ENCODE results near the gene TUBD1. TPM values are rescaled to one million over a fixed set of nuclear protein-coding genes. Genes with fewer than 3 reads are reported as not detected.
"Not testable (repeated sequence)": the region's sequence is repeated elsewhere in the genome, so short reads cannot be mapped to it uniquely, and the experiment has no call there.

The TUBD1 gene
- total and polyA plus RNA-seq, 7 experiments from 2014 or later, result 8.2 to 42.1 (median 25.5) TPM

DNA sequence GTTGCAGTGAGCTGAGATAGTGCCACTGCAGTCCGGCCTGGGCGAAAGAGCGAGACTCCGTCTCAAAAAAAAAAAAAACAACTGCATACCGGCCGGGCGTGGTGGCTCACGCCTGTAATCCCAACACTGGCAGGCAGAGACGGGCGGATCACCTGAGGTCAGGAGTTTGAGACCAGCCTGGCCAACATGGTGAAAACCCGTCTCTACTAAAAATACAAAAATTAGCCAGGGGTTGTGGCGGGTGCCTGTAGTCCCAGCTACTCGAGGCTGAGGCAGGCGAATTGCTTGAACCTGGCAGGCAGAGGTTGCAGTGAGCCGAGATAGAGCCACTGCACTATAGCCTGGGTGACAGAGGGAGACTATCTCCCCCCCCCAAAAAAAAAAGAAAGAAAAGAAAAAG, 42.4 kb downstream of the TUBD1 start:
- H3K27me3 Mint-ChIP-seq; H3K36me3 ChIP-seq (ENCODE audit: control insufficient read depth in 2 of 3, insufficient read depth in 3 of 3, low read length in 3 of 3); H3K27ac ChIP-seq (ENCODE audit: low read depth, low read length); DNase-seq; intact Hi-C loops (cut with micrococcal nuclease); H3K27me3 ChIP-seq (ENCODE audit: control insufficient read depth in 2 of 2, insufficient read depth in 2 of 2, low read length in 2 of 2); H3K9me3 Mint-ChIP-seq; ATAC-seq; H3K4me3 Mint-ChIP-seq; H3K9me3 ChIP-seq (ENCODE audit: control insufficient read depth in 2 of 3, low read length in 3 of 3); H3K36me3 Mint-ChIP-seq; H3K4me3 ChIP-seq (ENCODE audit: low read length): not testable (repeated sequence)
- Mint-ChIP-seq H3K4me1 (peaks cover 39 to 60% (median 53%) of the 10 kb centered on the region in 7 donors), H3K27ac (peak overlapping the region in 3 of 9 donors; percentile 37 to 46 (median 41))
- CTCF ChIA-PET, result interaction anchor here (0.6 to 1.1 kb wide), 2 partner anchors 12 to 121 kb away, joined by 3 read pairs; no protein-coding TSS in a partner anchor
- POLR2A ChIA-PET, result interaction anchor here (0.7 kb wide), 1 partner anchor 148 kb away, joined by 3 read pairs; no protein-coding TSS in a partner anchor
- H3K4me1 ChIP-seq (ENCODE audit: control insufficient read depth in 2 of 2, insufficient read depth in 2 of 2, low read length in 2 of 2), result peaks cover 8 to 37% of the 10 kb centered on the region in 2 donors

DNA sequence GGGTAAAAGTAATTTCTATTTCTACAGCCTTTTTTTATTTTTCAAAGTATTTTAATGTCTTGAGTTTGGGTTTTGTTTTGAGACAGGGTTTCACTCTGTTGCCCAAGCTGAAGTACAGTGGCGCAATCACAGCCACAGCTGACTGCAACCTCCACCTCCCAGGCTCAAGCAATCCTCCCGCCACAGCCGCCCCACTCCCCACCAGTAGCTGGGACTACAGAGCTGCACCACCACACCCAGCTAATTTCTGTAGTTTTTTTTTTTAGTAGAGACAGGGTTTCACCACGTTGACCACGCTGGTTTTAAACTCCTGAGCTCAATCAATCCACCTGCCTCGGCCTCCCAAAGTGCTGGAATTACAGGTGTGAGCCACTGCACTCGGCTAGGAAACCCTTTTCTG, 44.0 kb downstream of the TUBD1 start:
- peak overlapping the region; percentile 47 to 91 (median 75) for H3K27ac Mint-ChIP-seq
- ChIA-PET CTCF (no interaction called here), POLR2A (interaction anchor here (0.6 to 1.6 kb wide), 5 partner anchors 9 to 1290 kb away, joined by 3 to 13 read pairs (median 4); no protein-coding TSS in a partner anchor)
- H3K4me3 Mint-ChIP-seq, result peak overlapping the region; percentile 32 to 68 (median 55)
- peak in 1 of 9 donors; percentile 66 for DNase-seq
- intact Hi-C loops (cut with micrococcal nuclease), result loop anchor here in 1 of 2 donors (5.0 kb wide), 1 partner anchor 141 kb away; the partner anchor contains the start of genes PTRH2 and VMP1
- H3K9me3 Mint-ChIP-seq, result no peaks in the 10 kb centered on the region
- Histone ChIP-seq H3K27me3 (ENCODE audit: control insufficient read depth in 2 of 2, insufficient read depth in 2 of 2, low read length in 2 of 2) (no peaks in the 10 kb centered on the region), H3K4me1 (ENCODE audit: control insufficient read depth in 2 of 2, insufficient read depth in 2 of 2, low read length in 2 of 2) (peaks cover 10 to 37% of the 10 kb centered on the region in 2 donors), H3K36me3 (ENCODE audit: control insufficient read depth in 2 of 3, insufficient read depth in 3 of 3, low read length in 3 of 3) (no peaks in the 10 kb centered on the region), H3K4me3 (ENCODE audit: low read length) (no peak overlapping the region), H3K9me3 (ENCODE audit: control insufficient read depth in 2 of 3, low read length in 3 of 3) (no peaks in the 10 kb centered on the region), H3K27ac (ENCODE audit: low read depth, low read length) (no peak overlapping the region)
- ATAC-seq, result peak; percentile 40
- peaks cover 40 to 67% (median 55%) of the 10 kb centered on the region in 7 donors for H3K4me1 Mint-ChIP-seq
- peaks cover 0 to 4% (median 0%) of the 10 kb centered on the region in 5 donors for H3K36me3 Mint-ChIP-seq
- H3K27me3 Mint-ChIP-seq, result no peaks in the 10 kb centered on the region

DNA sequence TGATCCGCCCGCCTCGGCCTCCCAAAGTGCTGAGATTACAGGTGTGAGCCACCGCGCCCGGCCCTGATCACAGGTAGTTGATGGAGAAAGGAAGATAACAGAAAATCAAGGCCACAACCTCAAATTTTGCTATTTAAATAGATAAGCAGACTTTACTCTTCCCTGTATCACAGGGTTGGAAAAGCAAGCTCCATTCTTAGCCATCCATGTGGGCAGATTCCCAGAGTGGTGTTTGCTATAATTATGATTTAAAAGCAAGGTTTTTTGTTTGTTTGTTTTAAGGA, 44.4 kb downstream of the TUBD1 start:
- intact Hi-C loops (cut with micrococcal nuclease), result loop anchor here in 1 of 2 donors (5.0 kb wide), 1 partner anchor 141 kb away; the partner anchor contains the start of genes PTRH2 and VMP1
- POLR2A ChIA-PET, result interaction anchor here (0.6 to 1.6 kb wide), 5 partner anchors 9 to 50 kb away, joined by 3 to 13 read pairs (median 4); no protein-coding TSS in a partner anchor
- H3K4me1 ChIP-seq (ENCODE audit: control insufficient read depth in 2 of 2, insufficient read depth in 2 of 2, low read length in 2 of 2), result peaks cover 14 to 33% of the 10 kb centered on the region in 2 donors

DNA sequence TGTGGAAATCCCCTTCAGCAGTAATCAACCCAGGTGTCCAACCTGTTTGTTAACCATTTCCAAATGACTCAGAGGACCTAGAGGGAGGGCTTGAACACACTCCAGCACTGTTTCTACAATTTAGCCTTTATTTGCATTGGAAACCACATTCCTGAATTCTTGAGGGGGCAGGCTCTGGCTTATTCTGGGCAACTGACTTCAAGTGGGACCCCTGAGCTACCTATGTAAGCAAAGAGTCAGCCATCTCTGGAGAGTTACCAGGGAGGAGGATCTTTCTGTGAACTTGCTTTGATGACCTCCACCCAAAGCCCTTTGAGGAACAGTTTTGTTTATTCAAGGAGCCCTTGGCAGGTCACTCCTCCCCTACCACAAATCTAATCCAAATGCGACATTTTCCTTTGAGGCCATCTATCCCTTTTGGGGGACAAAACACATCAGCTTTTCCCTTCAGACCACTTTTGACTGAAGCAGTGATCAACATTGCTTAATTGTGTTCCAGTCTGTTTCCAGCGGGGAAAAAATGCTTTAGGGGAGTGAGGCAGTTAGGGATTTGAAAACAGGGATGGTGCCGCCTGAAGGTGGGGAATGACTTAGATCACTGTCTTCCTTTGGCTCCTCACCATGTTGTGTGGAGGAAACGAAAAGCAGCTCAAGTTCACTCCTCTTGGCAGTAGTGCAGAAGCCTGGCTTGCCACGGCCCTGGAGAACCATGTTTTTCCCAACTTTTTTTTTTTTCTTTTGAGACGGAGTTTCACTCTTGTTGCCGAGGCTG, 46.2 kb downstream of the TUBD1 start:
- Histone ChIP-seq H3K9me3 (ENCODE audit: control insufficient read depth in 2 of 3, low read length in 3 of 3) (no peaks in the 10 kb centered on the region), H3K36me3 (ENCODE audit: control insufficient read depth in 2 of 3, insufficient read depth in 3 of 3, low read length in 3 of 3) (no peaks in the 10 kb centered on the region), H3K4me3 (ENCODE audit: low read length) (no peak overlapping the region), H3K27me3 (ENCODE audit: control insufficient read depth in 2 of 2, insufficient read depth in 2 of 2, low read length in 2 of 2) (no peaks in the 10 kb centered on the region), H3K4me1 (ENCODE audit: control insufficient read depth in 2 of 2, insufficient read depth in 2 of 2, low read length in 2 of 2) (peaks cover 16 to 19% of the 10 kb centered on the region in 2 donors), H3K27ac (ENCODE audit: low read depth, low read length) (peak overlapping the region; percentile 60)
- Mint-ChIP-seq H3K27ac (peak overlapping the region in 8 of 9 donors; percentile 7 to 91 (median 65)), H3K4me3 (peak overlapping the region in 6 of 10 donors; percentile 4 to 76 (median 25)), H3K36me3 (peaks cover 0 to 16% (median 9%) of the 10 kb centered on the region in 5 donors), H3K4me1 (peaks cover 23 to 65% (median 49%) of the 10 kb centered on the region in 7 donors), H3K27me3 (peaks cover 0 to 3% (median 0%) of the 10 kb centered on the region in 5 donors), H3K9me3 (no peaks in the 10 kb centered on the region)
- DNase-seq, result peak in 1 of 9 donors; percentile 34
- ChIA-PET POLR2A (interaction anchor here (0.6 to 1.1 kb wide), 2 partner anchors 9 to 15 kb away, joined by 3 to 4 read pairs; no protein-coding TSS in a partner anchor), CTCF (interaction anchor here (1.3 kb wide), 1 partner anchor 93 kb away, joined by 4 read pairs; no protein-coding TSS in a partner anchor)
- peak; percentile 58 for ATAC-seq
- intact Hi-C loops (cut with micrococcal nuclease), result loop anchor here in 1 of 2 donors (1.0 to 5.0 kb wide), 2 partner anchors 60 to 139 kb away; partner anchors contain the start of genes PTRH2 and VMP1

More for the DNA sequence above, 44.4 kb downstream of the TUBD1 start:
- no peak for ATAC-seq
- DNase-seq, result no peak
- H3K27ac ChIP-seq (ENCODE audit: low read depth, low read length), result no peak overlapping the region
- Mint-ChIP-seq H3K4me1 (peaks cover 38 to 69% (median 52%) of the 10 kb centered on the region in 7 donors), H3K27ac (peak overlapping the region in 3 of 9 donors; percentile 61 to 91 (median 85)), H3K4me3 (peak overlapping the region in 1 of 10 donors; percentile 65), H3K27me3 (no peaks in the 10 kb centered on the region), H3K36me3 (peaks cover 0 to 4% (median 1%) of the 10 kb centered on the region in 5 donors), H3K9me3 (no peaks in the 10 kb centered on the region)
- no peak overlapping the region for H3K4me3 ChIP-seq (ENCODE audit: low read length)
- no peaks in the 10 kb centered on the region for H3K27me3 ChIP-seq (ENCODE audit: control insufficient read depth in 2 of 2, insufficient read depth in 2 of 2, low read length in 2 of 2)
- CTCF ChIA-PET, result no interaction called here
- no peaks in the 10 kb centered on the region for H3K36me3 ChIP-seq (ENCODE audit: control insufficient read depth in 2 of 3, insufficient read depth in 3 of 3, low read length in 3 of 3)
- no peaks in the 10 kb centered on the region for H3K9me3 ChIP-seq (ENCODE audit: control insufficient read depth in 2 of 3, low read length in 3 of 3)

DNA sequence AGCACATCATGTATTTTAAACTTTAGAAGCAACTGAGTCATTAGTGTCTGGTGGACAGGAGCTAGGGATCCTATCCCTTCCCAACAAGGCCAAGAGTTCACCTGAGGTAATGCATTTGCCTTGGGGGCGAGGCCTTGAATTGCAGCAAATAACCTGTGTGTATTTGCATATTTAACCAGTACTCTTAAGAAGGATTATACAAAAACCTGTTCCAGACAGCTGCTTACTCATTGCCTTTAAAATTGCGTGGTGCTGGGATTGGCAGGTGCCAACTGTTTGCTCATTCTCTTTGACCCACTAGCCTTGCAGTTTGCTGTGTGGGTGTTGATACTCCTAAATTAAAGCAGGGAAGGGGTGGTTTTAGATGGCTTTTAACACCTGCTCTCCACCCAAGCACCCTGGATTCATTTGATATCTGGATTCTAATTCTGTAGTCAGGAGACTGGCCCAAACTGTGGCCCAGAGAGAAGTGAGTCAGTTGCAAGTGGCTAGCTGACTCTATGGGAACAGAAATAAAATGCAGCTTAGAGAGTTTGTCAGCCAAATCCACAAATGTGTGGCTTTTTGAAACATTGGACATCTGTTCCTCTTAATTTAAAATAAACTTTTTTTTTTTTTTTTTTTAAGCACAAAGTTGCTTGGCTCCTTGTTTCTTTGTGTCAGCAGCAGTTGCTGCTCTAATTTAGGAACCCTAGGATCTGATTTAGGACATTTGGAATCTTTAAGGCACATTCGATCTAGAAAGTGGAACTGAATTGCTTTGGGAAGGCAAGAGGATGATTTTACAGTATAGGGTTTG, 46.9 kb downstream of the TUBD1 start:
- peak; percentile 22 for ATAC-seq
- peak overlapping the region in 6 of 10 donors; percentile 17 to 76 (median 32) for H3K4me3 Mint-ChIP-seq
- Histone ChIP-seq H3K4me1 (ENCODE audit: control insufficient read depth in 2 of 2, insufficient read depth in 2 of 2, low read length in 2 of 2) (peaks cover 16 to 19% of the 10 kb centered on the region in 2 donors), H3K9me3 (ENCODE audit: control insufficient read depth in 2 of 3, low read length in 3 of 3) (no peaks in the 10 kb centered on the region), H3K27me3 (ENCODE audit: control insufficient read depth in 2 of 2, insufficient read depth in 2 of 2, low read length in 2 of 2) (no peaks in the 10 kb centered on the region), H3K27ac (ENCODE audit: low read depth, low read length) (peak overlapping the region; percentile 60), H3K4me3 (ENCODE audit: low read length) (no peak overlapping the region), H3K36me3 (ENCODE audit: control insufficient read depth in 2 of 3, insufficient read depth in 3 of 3, low read length in 3 of 3) (no peaks in the 10 kb centered on the region)
- ChIA-PET POLR2A (interaction anchor here (1.1 kb wide), 1 partner anchor 8 kb away, joined by 3 read pairs; no protein-coding TSS in a partner anchor), CTCF (no interaction called here)
- H3K27me3 Mint-ChIP-seq, result peaks cover 0 to 6% (median 0%) of the 10 kb centered on the region in 5 donors
- H3K36me3 Mint-ChIP-seq, result peaks cover 0 to 24% (median 15%) of the 10 kb centered on the region in 5 donors
- DNase-seq, result no peak
- H3K9me3 Mint-ChIP-seq, result no peaks in the 10 kb centered on the region
- peak overlapping the region; percentile 46 to 91 (median 71) for H3K27ac Mint-ChIP-seq
- H3K4me1 Mint-ChIP-seq, result peaks cover 31 to 68% (median 57%) of the 10 kb centered on the region in 7 donors
- intact Hi-C loops (cut with micrococcal nuclease), result loop anchor here (1.0 to 5.0 kb wide), 4 partner anchors 19 to 138 kb away; partner anchors contain the start of genes PTRH2 (in 1 of the 2), RPS6KB1 (in 1 of the 2), TUBD1 (in 1 of the 2) and VMP1 (in 1 of the 2)

All from naive thymus-derived CD4-positive, alpha-beta T cell (primary cell).